Peyer's patch (tissue), 4 donors: ENCODE measurements around the gene ZBTB7C.

ENCODE experiments used
- CTCF ChIP-seq, 6 experiments: fragments of 450-650 bp in 4 of 6; fragments of 200-600 bp in 2 of 6; sonication (generic) in 1 of 6; IDR thresholded peaks; one replicate each; pipeline ENCODE4 v1.5.1; 2017 to 2019; ENCODE audit warnings: antibody characterized with exemption in 6 of 6, mild to moderate bottlenecking in 3 of 6, moderate library complexity in 1 of 6
- POLR2A ChIP-seq, 2 donors: fragments of 450-650 bp; IDR thresholded peaks; one replicate each; pipeline ENCODE4 v1.5.1; 2017; ENCODE audit warnings: antibody characterized with exemption in 2 of 2, mild to moderate bottlenecking in 2 of 2, moderate library complexity in 2 of 2

DNA sequence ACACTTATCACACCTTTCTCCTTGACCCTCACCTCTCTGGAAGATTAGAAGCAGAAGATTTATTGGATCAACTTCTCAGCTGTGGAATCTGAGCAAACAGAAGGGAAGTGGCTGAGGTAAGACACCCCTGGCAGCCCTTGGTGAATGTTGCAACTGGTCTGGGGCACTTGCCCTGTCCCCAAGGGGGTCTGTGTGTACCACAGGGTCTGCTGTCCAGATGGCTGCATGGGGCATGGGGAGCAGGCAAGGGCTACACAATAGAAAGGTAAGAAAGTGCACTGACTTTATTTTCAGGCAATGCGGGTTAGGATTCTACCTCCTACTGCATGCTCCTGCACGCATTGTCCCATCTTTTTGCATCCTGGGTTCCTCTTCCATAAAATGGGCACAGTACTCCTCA lies 240.3 kb downstream of the ZBTB7C start:
- TF ChIP-seq CTCF (IDR thresholded peaks at IDR 0.05) (no peak), POLR2A (IDR thresholded peaks at IDR 0.05) (no peak)
